WTC11 (cell line): ENCODE measurements around the gene BTF3.

Experiments
- ETV6 ChIP-seq: sonication (generic); formaldehyde crosslinking; IDR thresholded peaks from 2 replicates; pipeline ENCODE4 v1.8.1; 2022; ENCODE audit warnings: mild to moderate bottlenecking, missing genetic modification reagents
- TF ChIP-seq, protein P1 (sequence below): fragments of 200-600 bp; IDR thresholded peaks from 2 replicates; pipeline ENCODE4 v1.8.0; 2022; ENCODE audit warnings: antibody characterized with exemption
- TF ChIP-seq, protein P2 (sequence below): fragments of 250-450 bp; sonication (Bioruptor Pico); IDR thresholded peaks from 2 replicates; pipeline ENCODE4 v2.1.2; 2022; ENCODE audit warnings: mild to moderate bottlenecking, moderate library complexity

DNA sequence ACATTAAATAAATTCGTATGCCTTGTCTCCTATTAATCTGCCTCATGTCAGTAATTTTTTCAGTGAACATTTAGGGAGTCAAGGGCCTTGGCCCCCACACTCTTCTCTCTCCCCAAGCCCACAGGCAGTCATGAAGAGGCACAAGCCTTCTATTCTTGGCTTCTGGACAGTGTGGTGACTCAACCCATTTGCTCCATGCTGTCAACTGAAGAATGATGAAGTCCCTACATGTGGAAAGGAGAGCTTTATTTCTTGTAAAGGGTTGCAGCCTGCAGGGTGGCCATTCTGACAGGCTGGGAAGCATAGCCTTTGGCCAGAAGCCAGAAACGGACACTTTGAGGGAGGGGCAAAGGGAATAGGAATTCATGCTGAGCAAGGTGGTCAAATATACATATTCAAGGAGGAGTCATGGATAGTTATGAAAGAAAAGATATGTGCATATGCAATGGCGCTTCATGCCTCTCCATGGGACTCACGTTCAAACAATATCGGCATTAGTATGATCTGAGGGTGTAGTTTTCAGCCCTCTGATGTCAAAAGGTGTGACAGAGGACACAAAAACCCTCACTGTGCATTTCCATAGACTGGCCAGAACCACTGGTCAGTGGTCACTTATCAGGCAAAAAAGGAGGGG is 35.9 kb downstream of the BTF3 start:
- TF ChIP-seq, protein P1, sequence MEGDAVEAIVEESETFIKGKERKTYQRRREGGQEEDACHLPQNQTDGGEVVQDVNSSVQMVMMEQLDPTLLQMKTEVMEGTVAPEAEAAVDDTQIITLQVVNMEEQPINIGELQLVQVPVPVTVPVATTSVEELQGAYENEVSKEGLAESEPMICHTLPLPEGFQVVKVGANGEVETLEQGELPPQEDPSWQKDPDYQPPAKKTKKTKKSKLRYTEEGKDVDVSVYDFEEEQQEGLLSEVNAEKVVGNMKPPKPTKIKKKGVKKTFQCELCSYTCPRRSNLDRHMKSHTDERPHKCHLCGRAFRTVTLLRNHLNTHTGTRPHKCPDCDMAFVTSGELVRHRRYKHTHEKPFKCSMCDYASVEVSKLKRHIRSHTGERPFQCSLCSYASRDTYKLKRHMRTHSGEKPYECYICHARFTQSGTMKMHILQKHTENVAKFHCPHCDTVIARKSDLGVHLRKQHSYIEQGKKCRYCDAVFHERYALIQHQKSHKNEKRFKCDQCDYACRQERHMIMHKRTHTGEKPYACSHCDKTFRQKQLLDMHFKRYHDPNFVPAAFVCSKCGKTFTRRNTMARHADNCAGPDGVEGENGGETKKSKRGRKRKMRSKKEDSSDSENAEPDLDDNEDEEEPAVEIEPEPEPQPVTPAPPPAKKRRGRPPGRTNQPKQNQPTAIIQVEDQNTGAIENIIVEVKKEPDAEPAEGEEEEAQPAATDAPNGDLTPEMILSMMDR: no peak
- no peak for TF ChIP-seq ETV6 (CRISPR knock-in tag)
- TF ChIP-seq, protein P2, sequence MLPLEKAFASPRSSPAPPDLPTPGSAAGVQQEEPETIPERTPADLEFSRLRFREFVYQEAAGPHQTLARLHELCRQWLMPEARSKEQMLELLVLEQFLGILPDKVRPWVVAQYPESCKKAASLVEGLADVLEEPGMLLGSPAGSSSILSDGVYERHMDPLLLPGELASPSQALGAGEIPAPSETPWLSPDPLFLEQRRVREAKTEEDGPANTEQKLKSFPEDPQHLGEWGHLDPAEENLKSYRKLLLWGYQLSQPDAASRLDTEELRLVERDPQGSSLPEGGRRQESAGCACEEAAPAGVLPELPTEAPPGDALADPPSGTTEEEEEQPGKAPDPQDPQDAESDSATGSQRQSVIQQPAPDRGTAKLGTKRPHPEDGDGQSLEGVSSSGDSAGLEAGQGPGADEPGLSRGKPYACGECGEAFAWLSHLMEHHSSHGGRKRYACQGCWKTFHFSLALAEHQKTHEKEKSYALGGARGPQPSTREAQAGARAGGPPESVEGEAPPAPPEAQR (CRISPR knock-in tag): no peak
